Esophagus muscularis mucosa (tissue), 4 donors: ENCODE data around the gene ALDH7A1. TPM values are rescaled to one million over a fixed set of nuclear protein-coding genes. Genes with fewer than 3 reads are reported as not detected.
A peak's percentile ranks its signal among the peaks of the same experiment; 100 is the strongest.

Experiments used
- DNase-seq: peaks from one replicate; pipeline ENCODE4 v3.0.0-alpha.2; 2017; ENCODE audit errors: extremely low spot score
- H3K27ac ChIP-seq, 4 donors: fragments of 200-600 bp; sonication (generic); replicated peaks in 1 of 4; 1 replicate in 3 of 4; 2 replicates in 1 of 4; pipeline ENCODE4 v1.5.1; 2016 to 2019; ENCODE audit warnings: mild to moderate bottlenecking in 1 of 4
- H3K27me3 ChIP-seq, 4 donors: fragments of 200-600 bp; sonication (generic); one replicate each; pipeline versions ENCODE4 v1.5.1 to v1.6.0; 2016 to 2019
- H3K36me3 ChIP-seq, 4 donors: fragments of 200-600 bp; sonication (generic); one replicate each; pipeline ENCODE4 v1.5.1; 2016 to 2019
- H3K4me1 ChIP-seq, 4 donors: fragments of 200-600 bp; sonication (generic); one replicate each; pipeline ENCODE4 v1.5.1; 2016 to 2019
- H3K4me3 ChIP-seq, 4 donors: fragments of 200-600 bp; sonication (generic); 1 replicate in 2 of 4; 2 replicates in 2 of 4; pipeline ENCODE4 v1.5.1; 2016 to 2019; ENCODE audit warnings: mild to moderate bottlenecking in 4 of 4, moderate library complexity in 1 of 4
- H3K9me3 ChIP-seq, 4 donors: fragments of 200-600 bp; sonication (generic); 1 replicate in 3 of 4; 2 replicates in 1 of 4; pipeline ENCODE4 v1.5.1; 2016 to 2019
- EP300 ChIP-seq: sonication (generic); formaldehyde crosslinking; IDR thresholded peaks from one replicate; pipeline ENCODE4 v1.6.1; 2017; ENCODE audit warnings: antibody characterized with exemption
- POLR2A ChIP-seq: fragments of 450-650 bp; IDR thresholded peaks from one replicate; pipeline ENCODE4 v1.6.1; 2017; ENCODE audit warnings: antibody characterized with exemption, moderate library complexity, mild to moderate bottlenecking, low read depth
- POLR2AphosphoS5 ChIP-seq, 2 donors: sonication (generic); formaldehyde crosslinking; IDR thresholded peaks; one replicate each; pipeline ENCODE4 v1.6.1; 2017; ENCODE audit warnings: antibody characterized with exemption in 2 of 2
- WGBS: methylation state at CpG from one replicate; pipeline ENCODE4 v1.1.5; 2018; 5-methylcytosine and 5-hydroxymethylcytosine counted together
- intact Hi-C: fragments of 100-400 bp; cut with DNase I; formaldehyde crosslinking; loops from one replicate; pipeline ENCODE4 v1.15.1; 2023
- total RNA-seq, 4 donors: library from RNA; depleted of rRNA; stranded (reverse); fragments of >200 nt; gene quantifications; one replicate each; pipeline versions ENCODE4 v1.1.0 to v1.2.1, GENCODE V29; 2016
- TF ChIP-seq, protein P1 (sequence below), 3 experiments: fragments of 200-600 bp in 2 of 3; fragments of 450-650 bp in 1 of 3; sonication (generic) in 2 of 3; IDR thresholded peaks; one replicate each; pipeline ENCODE4 v1.5.1; 2017 to 2019; ENCODE audit warnings: antibody characterized with exemption in 3 of 3, mild to moderate bottlenecking in 2 of 3, moderate library complexity in 1 of 3

ALDH7A1 gene
- total RNA-seq, 4 donors from 2014 or later: 14.9 to 17.7 (median 15.5) TPM

DNA sequence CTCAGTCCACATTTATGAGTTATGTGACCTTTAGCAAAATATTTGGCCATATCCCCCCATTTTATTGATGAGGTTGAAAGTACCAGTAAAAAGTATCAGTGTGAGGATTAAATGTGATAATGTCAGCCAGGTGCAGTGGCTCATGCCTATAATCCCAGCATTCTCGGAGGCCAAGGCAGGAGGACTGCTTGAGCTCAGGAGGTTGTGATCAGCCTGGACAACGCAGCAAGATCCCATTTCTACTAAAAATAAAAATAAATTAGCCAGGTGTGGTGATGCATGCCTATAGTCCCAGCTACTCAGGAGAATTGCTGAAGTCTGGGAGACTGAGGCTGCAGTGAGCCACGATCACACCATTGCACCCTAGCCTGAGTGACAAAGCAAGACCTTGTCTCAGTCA, 100.6 kb downstream of the ALDH7A1 start:
- H3K4me3 ChIP-seq: no peak overlapping the region
- H3K27ac ChIP-seq: no peak overlapping the region
- no peak for DNase-seq
- H3K4me1 ChIP-seq: peaks cover 0 to 19% (median 14%) of the 10 kb centered on the region in 4 donors
- no peaks in the 10 kb centered on the region for H3K27me3 ChIP-seq
- TF ChIP-seq POLR2AphosphoS5 (IDR thresholded peaks at IDR 0.05): peak in 1 of 2 donors; percentile 11
- TF ChIP-seq POLR2A: no peak
- WGBS: 98% methylated on average over 3 of the region's 3 CpGs
- intact Hi-C loops: loop anchor here (5.0 kb wide), 2 partner anchors 43 to 142 kb away; no protein-coding TSS in a partner anchor
- H3K36me3 ChIP-seq: peaks cover 11 to 61% (median 39%) of the 10 kb centered on the region in 4 donors
- no peaks in the 10 kb centered on the region for H3K9me3 ChIP-seq

DNA sequence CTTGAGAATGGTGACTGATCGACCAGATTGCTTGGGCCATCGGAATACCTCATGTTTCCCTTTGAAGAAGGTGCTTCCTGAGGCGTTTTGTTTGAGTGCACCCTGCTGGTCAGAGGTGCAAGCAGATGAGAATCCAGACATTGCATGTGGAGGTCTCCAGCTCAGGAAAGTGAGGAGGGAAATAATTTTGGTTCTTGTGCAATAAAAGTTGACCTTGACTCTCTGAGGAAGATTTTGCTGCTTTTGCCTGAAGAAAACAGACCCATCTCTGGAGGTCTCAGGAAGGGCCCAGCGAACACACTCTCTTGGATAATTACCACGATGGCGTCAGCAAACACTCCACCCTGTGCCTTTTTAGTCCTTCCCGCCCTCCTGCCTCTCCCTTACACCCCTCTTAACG, 102.1 kb downstream of the ALDH7A1 start:
- no peak for DNase-seq
- H3K9me3 ChIP-seq: no peaks in the 10 kb centered on the region
- TF ChIP-seq, protein P1, sequence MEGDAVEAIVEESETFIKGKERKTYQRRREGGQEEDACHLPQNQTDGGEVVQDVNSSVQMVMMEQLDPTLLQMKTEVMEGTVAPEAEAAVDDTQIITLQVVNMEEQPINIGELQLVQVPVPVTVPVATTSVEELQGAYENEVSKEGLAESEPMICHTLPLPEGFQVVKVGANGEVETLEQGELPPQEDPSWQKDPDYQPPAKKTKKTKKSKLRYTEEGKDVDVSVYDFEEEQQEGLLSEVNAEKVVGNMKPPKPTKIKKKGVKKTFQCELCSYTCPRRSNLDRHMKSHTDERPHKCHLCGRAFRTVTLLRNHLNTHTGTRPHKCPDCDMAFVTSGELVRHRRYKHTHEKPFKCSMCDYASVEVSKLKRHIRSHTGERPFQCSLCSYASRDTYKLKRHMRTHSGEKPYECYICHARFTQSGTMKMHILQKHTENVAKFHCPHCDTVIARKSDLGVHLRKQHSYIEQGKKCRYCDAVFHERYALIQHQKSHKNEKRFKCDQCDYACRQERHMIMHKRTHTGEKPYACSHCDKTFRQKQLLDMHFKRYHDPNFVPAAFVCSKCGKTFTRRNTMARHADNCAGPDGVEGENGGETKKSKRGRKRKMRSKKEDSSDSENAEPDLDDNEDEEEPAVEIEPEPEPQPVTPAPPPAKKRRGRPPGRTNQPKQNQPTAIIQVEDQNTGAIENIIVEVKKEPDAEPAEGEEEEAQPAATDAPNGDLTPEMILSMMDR (IDR thresholded peaks at IDR 0.05): peak in 2 of 3 experiments; percentile 22 to 37
- TF ChIP-seq POLR2A: no peak
- 75% methylated on average over 8 of the region's 8 CpGs for WGBS
- peaks cover 5 to 33% (median 22%) of the 10 kb centered on the region in 4 donors for H3K4me1 ChIP-seq
- no peak overlapping the region for H3K27ac ChIP-seq
- H3K27me3 ChIP-seq: no peaks in the 10 kb centered on the region
- H3K4me3 ChIP-seq: no peak overlapping the region
- intact Hi-C loops: loop anchor here (5.0 kb wide), 2 partner anchors 44 to 141 kb away; no protein-coding TSS in a partner anchor
- H3K36me3 ChIP-seq: peaks cover 24 to 75% (median 51%) of the 10 kb centered on the region in 4 donors

DNA sequence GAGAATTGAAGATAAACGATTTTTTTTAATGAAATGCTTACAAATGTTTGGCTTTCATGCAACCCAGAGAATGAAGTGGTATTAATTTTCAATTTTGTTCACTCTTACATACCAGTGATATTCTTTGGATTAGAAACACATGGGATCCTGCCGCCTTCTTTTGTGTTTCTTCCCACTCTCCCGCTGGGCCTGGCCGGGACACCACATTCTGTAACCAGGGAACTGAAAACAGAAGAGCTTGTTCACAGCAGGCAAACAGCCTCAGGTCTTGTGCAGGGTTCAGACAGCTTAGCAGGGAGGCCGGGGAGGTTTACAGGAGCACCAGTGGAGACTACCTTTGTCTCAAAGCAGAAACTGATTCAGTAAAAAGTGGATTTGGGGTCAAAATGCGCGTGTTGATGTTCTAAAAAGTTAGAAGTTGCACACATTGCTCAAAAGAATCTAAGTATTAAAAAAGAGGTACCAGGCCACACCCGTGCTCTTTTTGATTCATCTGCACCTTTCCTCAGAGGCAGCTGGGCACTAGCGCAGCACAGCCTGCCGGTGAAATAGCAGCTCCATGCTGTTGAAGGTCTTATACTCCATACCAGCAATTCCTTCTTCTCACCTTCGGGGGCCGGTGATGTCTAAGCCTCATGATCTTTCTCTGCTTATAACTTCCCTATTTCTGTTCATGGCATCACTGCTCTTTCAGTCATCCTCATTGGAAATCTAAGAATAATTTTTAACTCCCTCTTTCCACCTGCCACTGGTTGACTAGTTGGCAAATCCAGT, 104.7 kb downstream of the ALDH7A1 start:
- TF ChIP-seq EP300: no peak
- TF ChIP-seq, protein P1 (IDR thresholded peaks at IDR 0.05): peak in 1 of 3 experiments; percentile 8
- TF ChIP-seq POLR2AphosphoS5 (IDR thresholded peaks at IDR 0.05): no peak
- WGBS: 70% methylated on average over 12 of the region's 12 CpGs
- no peak overlapping the region for H3K4me3 ChIP-seq
- H3K9me3 ChIP-seq: no peaks in the 10 kb centered on the region
- no peaks in the 10 kb centered on the region for H3K27me3 ChIP-seq
- peaks cover 7 to 34% (median 22%) of the 10 kb centered on the region in 4 donors for H3K4me1 ChIP-seq
- DNase-seq: peak; percentile 88
- H3K27ac ChIP-seq: peak overlapping the region; percentile 40 to 65 (median 56)
- H3K36me3 ChIP-seq: peaks cover 50 to 93% (median 76%) of the 10 kb centered on the region in 4 donors
- intact Hi-C loops: loop anchor here (5.0 kb wide), 2 partner anchors 47 to 138 kb away; no protein-coding TSS in a partner anchor

DNA sequence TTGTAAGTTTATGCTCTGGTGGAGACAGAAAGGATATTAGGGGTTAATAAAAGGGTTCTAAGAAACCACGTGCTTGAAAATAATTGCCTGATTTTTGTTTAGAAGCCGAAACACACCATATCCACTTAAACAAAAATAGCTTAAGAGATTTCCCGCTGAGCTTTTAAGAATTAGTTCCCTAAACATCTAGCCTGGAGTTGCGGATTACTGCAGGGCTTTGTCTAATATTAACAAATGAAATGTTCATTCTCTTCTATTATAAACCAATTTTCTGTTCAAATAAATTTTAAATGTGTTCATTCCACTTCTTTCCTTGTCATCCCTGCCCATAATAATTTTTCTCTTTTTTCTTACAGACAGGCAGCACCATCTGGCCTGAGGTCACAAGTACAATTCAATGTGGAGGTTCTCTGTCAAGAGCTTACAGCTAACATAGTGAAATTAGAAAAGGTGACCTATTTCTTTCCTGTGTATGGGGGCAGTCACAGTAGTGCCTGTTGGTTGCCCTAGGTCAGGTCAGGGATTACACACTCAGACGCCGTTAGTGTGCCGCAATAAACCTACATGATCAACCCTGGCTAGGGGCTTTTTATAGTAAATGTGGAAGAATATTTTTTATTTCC, 106.5 kb downstream of the ALDH7A1 start:
- Histone ChIP-seq H3K27me3 (no peaks in the 10 kb centered on the region), H3K4me1 (peaks cover 7 to 34% (median 22%) of the 10 kb centered on the region in 4 donors), H3K9me3 (no peaks in the 10 kb centered on the region), H3K4me3 (no peak overlapping the region), H3K27ac (peak overlapping the region; percentile 19 to 65 (median 46)), H3K36me3 (peaks cover 67 to 100% (median 84%) of the 10 kb centered on the region in 4 donors)
- intact Hi-C loops: no loop called here
- TF ChIP-seq POLR2AphosphoS5 (IDR thresholded peaks at IDR 0.05): no peak
- TF ChIP-seq, protein P1 (IDR thresholded peaks at IDR 0.05): no peak
- no peak for TF ChIP-seq POLR2A
- TF ChIP-seq EP300: no peak
- WGBS: 63% methylated on average over 7 of the region's 7 CpGs
- DNase-seq: no peak

DNA sequence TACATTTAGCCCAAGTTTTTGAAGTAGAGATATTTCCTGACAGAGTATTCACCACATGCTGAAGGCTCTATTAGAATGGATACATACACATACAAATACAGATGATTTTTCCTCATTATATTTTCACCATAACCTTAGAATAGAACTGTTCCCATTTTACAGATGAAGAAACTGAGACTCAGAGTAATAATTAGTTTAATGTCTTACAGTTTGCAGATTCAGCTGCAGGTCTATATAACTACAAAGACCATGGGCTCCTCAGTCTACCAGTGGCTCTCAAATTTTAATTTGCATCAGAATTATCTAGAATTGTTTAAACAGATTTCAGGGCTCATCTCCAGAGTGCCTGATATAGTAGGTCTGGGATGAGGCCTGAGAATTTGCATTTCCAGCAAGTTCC, 107.4 kb downstream of the ALDH7A1 start:
- Histone ChIP-seq H3K27me3 (no peaks in the 10 kb centered on the region), H3K4me1 (peaks cover 7 to 40% (median 24%) of the 10 kb centered on the region in 4 donors), H3K4me3 (no peak overlapping the region), H3K27ac (peak overlapping the region in 2 of 4 donors; percentile 19 to 65), H3K36me3 (peaks cover 71 to 97% (median 86%) of the 10 kb centered on the region in 4 donors), H3K9me3 (no peaks in the 10 kb centered on the region)
- intact Hi-C loops: no loop called here
- no peak for DNase-seq
- TF ChIP-seq POLR2AphosphoS5 (IDR thresholded peaks at IDR 0.05): no peak
- TF ChIP-seq, protein P1 (IDR thresholded peaks at IDR 0.05): no peak
- TF ChIP-seq EP300: no peak
- no peak for TF ChIP-seq POLR2A
